HepG2 (cell line): ENCODE data around the gene SNX24. TPM values are rescaled to one million over a fixed set of nuclear protein-coding genes. Genes with fewer than 3 reads are reported as not detected.

ENCODE experiments used
- ARNTL ChIP-seq: sonication (generic); formaldehyde crosslinking; IDR thresholded peaks from 2 replicates; pipeline ENCODE4 v1.4.0; 2020; ENCODE audit warnings: mild to moderate bottlenecking, missing genetic modification reagents
- FOXC1 ChIP-seq: sonication (generic); formaldehyde crosslinking; IDR thresholded peaks from 2 replicates; pipeline ENCODE4 v1.8.0; 2022; ENCODE audit warnings: mild to moderate bottlenecking, missing genetic modification reagents, borderline replicate concordance
- SIN3B ChIP-seq: fragments of 150-350 bp; IDR thresholded peaks from 2 replicates; pipeline ENCODE4 v1.6.1; 2014; ENCODE audit warnings: low read length
- TCF7 ChIP-seq: sonication (generic); IDR thresholded peaks from 2 replicates; pipeline ENCODE4 v1.6.1; 2016; ENCODE audit warnings: antibody characterized with exemption, low read depth
- ZFP36 ChIP-seq: fragments of 150-350 bp; IDR thresholded peaks from 2 replicates; pipeline ENCODE4 v1.6.1; 2018; ENCODE audit warnings: borderline replicate concordance, low read length, low read depth; ENCODE audit not compliant: partially characterized antibody
- ZNF292 ChIP-seq: sonication (generic); formaldehyde crosslinking; IDR thresholded peaks from 2 replicates; pipeline ENCODE4 v1.8.1; 2022; ENCODE audit warnings: mild to moderate bottlenecking, low read depth, missing genetic modification reagents, borderline replicate concordance
- ZNF589 ChIP-seq: sonication (generic); formaldehyde crosslinking; conservative IDR thresholded peaks from 2 replicates; pipeline ENCODE4 v1.8.0; 2022; ENCODE audit warnings: mild to moderate bottlenecking, moderate library complexity, missing genetic modification reagents
- ZNF720 ChIP-seq: sonication (generic); formaldehyde crosslinking; IDR thresholded peaks from 2 replicates; pipeline ENCODE4 v1.4.0; 2020; ENCODE audit warnings: missing genetic modification reagents
- ZNF883 ChIP-seq: sonication (generic); formaldehyde crosslinking; IDR thresholded peaks from 2 replicates; pipeline ENCODE4 v1.5.1; 2020; ENCODE audit warnings: mild to moderate bottlenecking, missing genetic modification reagents; ENCODE audit errors: not compliant biosample characterization
- polyA plus RNA-seq, 8 experiments: library from polyadenylated mRNA; depleted of rRNA in 3 of 8; stranded (reverse) in 7 of 8; unstranded in 1 of 8; fragments of >200 nt; fragmentation: Illumina TruSeq in 4 of 8; extraction: Trizol in 4 of 8; gene quantifications; 2 replicates each; pipeline versions ENCODE4 v1.2.1 to v1.2.3, GENCODE V29; 2011 to 2016; ENCODE audit warnings: low read depth in 4 of 8, missing spikeins in 1 of 8, mixed read lengths in 1 of 8; ENCODE audit not compliant: insufficient read depth in 1 of 8
- total RNA-seq, 5 experiments: library from RNA; depleted of rRNA; stranded (reverse); fragments of >200 nt; fragmentation: Illumina TruSeq; extraction: Trizol; gene quantifications; 2 replicates each; pipeline ENCODE4 v1.2.3, GENCODE V29; 2016; ENCODE audit warnings: low read depth in 1 of 5
- TF ChIP-seq, protein P1 (sequence below): sonication (generic); formaldehyde crosslinking; IDR thresholded peaks from 2 replicates; pipeline ENCODE4 v1.4.0; 2020; ENCODE audit warnings: missing genetic modification reagents
- TF ChIP-seq, protein P2 (sequence below): IDR thresholded peaks from 2 replicates; pipeline ENCODE4 v1.6.1; 2016; ENCODE audit warnings: mild to moderate bottlenecking, missing biosample characterization, missing genetic modification reagents
- TF ChIP-seq, protein P3 (sequence below), 2 experiments: sonication (generic) in 1 of 2; formaldehyde crosslinking in 1 of 2; IDR thresholded peaks; 2 replicates each; pipeline versions ENCODE4 v1.5.1 to v1.6.1; 2011 to 2020; ENCODE audit warnings: borderline replicate concordance in 1 of 2, low read depth in 1 of 2, low read length in 1 of 2, mild to moderate bottlenecking in 1 of 2, missing genetic modification reagents in 1 of 2, moderate library complexity in 1 of 2
- TF ChIP-seq, protein P4 (sequence below): sonication (generic); formaldehyde crosslinking; IDR thresholded peaks from 2 replicates; pipeline ENCODE4 v1.8.1; 2023; ENCODE audit warnings: mild to moderate bottlenecking, moderate library complexity, missing genetic modification reagents
- TF ChIP-seq, protein P5 (sequence below), 2 experiments: sonication (generic) in 1 of 2; formaldehyde crosslinking in 1 of 2; IDR thresholded peaks; 2 replicates each; pipeline versions ENCODE4 v1.6.1 to v1.9.0; 2014 to 2022; ENCODE audit warnings: antibody characterized with exemption in 1 of 2, borderline replicate concordance in 1 of 2, inconsistent platforms in 1 of 2, low read depth in 1 of 2, missing genetic modification reagents in 1 of 2

Gene SNX24
- total and polyA plus RNA-seq, 2 of the 13 experiments (the other 11 are each of a cell fraction or from before 2014, with no cell fraction given): 7.2 to 23.7 TPM

DNA sequence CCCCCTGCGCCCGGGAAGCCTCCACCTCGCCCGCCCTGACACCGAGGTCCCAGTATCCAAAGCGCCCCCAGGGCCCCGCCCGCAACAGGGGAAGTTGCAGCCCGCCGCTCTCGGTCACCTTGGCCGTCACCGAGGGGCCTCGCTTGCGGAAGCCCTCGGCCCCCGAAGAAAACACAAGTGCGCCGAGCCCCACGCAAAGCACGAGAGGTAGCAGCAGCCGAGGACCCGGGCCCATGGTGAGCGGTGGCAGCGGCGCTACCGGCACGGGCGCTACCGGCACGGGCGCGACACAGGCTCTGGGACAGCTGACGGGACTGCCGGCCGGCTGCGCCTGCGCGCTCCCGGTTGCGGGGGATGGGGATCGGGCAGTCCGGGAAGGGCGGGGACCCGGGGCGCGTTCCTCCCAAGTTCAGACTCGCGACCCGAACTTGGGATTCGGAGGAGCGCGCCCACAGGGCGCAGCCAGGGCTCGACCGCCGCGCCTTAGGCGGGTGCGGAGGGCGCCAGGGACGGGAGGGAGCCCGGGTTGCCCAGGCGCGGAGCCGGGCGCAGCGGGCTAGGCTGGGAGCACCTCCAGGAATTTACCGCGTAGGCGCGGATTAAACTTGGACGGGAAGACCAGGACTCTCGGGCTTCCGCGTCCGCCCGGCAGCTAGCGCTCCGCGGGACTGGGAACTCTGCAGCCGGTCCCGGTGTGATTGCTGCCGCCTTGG, 191.1 kb downstream of the SNX24 start, which contains the start of gene PPIC (continued):
- TF ChIP-seq, protein P1, sequence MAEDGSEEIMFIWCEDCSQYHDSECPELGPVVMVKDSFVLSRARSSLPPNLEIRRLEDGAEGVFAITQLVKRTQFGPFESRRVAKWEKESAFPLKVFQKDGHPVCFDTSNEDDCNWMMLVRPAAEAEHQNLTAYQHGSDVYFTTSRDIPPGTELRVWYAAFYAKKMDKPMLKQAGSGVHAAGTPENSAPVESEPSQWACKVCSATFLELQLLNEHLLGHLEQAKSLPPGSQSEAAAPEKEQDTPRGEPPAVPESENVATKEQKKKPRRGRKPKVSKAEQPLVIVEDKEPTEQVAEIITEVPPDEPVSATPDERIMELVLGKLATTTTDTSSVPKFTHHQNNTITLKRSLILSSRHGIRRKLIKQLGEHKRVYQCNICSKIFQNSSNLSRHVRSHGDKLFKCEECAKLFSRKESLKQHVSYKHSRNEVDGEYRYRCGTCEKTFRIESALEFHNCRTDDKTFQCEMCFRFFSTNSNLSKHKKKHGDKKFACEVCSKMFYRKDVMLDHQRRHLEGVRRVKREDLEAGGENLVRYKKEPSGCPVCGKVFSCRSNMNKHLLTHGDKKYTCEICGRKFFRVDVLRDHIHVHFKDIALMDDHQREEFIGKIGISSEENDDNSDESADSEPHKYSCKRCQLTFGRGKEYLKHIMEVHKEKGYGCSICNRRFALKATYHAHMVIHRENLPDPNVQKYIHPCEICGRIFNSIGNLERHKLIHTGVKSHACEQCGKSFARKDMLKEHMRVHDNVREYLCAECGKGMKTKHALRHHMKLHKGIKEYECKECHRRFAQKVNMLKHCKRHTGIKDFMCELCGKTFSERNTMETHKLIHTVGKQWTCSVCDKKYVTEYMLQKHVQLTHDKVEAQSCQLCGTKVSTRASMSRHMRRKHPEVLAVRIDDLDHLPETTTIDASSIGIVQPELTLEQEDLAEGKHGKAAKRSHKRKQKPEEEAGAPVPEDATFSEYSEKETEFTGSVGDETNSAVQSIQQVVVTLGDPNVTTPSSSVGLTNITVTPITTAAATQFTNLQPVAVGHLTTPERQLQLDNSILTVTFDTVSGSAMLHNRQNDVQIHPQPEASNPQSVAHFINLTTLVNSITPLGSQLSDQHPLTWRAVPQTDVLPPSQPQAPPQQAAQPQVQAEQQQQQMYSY (CRISPR knock-in tag): peak; percentile 40; the same call in 1 of the 2 replicates
- TF ChIP-seq, protein P2, sequence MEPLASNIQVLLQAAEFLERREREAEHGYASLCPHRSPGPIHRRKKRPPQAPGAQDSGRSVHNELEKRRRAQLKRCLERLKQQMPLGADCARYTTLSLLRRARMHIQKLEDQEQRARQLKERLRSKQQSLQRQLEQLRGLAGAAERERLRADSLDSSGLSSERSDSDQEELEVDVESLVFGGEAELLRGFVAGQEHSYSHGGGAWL: no peak
- no peak for TF ChIP-seq ZNF720 (CRISPR knock-in tag)
- TF ChIP-seq FOXC1 (CRISPR knock-in tag): no peak
- no peak for TF ChIP-seq ZNF883 (CRISPR knock-in tag)
- TF ChIP-seq SIN3B: no peak
- TF ChIP-seq TCF7: no peak
- TF ChIP-seq, protein P3, sequence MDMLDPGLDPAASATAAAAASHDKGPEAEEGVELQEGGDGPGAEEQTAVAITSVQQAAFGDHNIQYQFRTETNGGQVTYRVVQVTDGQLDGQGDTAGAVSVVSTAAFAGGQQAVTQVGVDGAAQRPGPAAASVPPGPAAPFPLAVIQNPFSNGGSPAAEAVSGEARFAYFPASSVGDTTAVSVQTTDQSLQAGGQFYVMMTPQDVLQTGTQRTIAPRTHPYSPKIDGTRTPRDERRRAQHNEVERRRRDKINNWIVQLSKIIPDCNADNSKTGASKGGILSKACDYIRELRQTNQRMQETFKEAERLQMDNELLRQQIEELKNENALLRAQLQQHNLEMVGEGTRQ (IDR thresholded peaks at IDR 0.05; ENCODE audit: low read depth, low read length): no peak
- TF ChIP-seq, protein P3 (CRISPR knock-in tag; IDR thresholded peaks at IDR 0.05; ENCODE audit: borderline replicate concordance): no peak
- no peak; the same call in 1 of the 2 replicates for TF ChIP-seq ARNTL
- no peak for TF ChIP-seq ZNF292
- no peak for TF ChIP-seq ZNF589
- no peak for TF ChIP-seq ZFP36
- TF ChIP-seq, protein P4, sequence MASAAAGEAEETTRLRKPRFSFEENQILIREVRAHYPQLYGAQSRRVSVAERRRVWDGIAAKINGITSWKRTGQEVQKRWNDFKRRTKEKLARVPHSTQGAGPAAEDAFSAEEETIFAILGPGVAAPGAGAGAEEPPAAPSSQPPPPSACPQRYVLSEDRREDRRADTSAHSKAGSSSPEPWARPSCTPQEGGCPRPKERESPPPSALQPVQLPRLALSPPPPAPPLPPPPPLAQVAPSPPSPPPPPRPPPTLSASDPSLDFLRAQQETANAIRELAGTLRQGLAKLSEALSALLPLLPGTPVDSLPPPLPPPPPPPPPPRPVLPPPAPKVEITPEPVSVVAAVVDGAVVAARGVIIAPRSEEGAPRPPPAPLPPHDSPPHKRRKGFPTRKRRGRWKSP (CRISPR knock-in tag): peak; percentile 94
- TF ChIP-seq, protein P5, sequence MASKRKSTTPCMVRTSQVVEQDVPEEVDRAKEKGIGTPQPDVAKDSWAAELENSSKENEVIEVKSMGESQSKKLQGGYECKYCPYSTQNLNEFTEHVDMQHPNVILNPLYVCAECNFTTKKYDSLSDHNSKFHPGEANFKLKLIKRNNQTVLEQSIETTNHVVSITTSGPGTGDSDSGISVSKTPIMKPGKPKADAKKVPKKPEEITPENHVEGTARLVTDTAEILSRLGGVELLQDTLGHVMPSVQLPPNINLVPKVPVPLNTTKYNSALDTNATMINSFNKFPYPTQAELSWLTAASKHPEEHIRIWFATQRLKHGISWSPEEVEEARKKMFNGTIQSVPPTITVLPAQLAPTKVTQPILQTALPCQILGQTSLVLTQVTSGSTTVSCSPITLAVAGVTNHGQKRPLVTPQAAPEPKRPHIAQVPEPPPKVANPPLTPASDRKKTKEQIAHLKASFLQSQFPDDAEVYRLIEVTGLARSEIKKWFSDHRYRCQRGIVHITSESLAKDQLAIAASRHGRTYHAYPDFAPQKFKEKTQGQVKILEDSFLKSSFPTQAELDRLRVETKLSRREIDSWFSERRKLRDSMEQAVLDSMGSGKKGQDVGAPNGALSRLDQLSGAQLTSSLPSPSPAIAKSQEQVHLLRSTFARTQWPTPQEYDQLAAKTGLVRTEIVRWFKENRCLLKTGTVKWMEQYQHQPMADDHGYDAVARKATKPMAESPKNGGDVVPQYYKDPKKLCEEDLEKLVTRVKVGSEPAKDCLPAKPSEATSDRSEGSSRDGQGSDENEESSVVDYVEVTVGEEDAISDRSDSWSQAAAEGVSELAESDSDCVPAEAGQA (IDR thresholded peaks at IDR 0.05; ENCODE audit: low read depth): no peak
- TF ChIP-seq, protein P5 (CRISPR knock-in tag; IDR thresholded peaks at IDR 0.05; ENCODE audit: borderline replicate concordance): no peak
